HG03045 (cell line): ENCODE results near the gene PALB2.
A peak's percentile ranks its signal among the peaks of the same experiment; 100 is the strongest.
"Not testable (repeated sequence)": the region's sequence is repeated elsewhere in the genome, so short reads cannot be mapped to it uniquely, and the experiment has no call there.

Experiments
- ATAC-seq: cut with Tn5 transposase; IDR thresholded peaks from one replicate; pipeline ENCODE4 v1.9.1; 2021; ENCODE audit warnings: mild to moderate bottlenecking, moderate library complexity; ENCODE audit not compliant: unreplicated experiment

PALB2 gene

DNA sequence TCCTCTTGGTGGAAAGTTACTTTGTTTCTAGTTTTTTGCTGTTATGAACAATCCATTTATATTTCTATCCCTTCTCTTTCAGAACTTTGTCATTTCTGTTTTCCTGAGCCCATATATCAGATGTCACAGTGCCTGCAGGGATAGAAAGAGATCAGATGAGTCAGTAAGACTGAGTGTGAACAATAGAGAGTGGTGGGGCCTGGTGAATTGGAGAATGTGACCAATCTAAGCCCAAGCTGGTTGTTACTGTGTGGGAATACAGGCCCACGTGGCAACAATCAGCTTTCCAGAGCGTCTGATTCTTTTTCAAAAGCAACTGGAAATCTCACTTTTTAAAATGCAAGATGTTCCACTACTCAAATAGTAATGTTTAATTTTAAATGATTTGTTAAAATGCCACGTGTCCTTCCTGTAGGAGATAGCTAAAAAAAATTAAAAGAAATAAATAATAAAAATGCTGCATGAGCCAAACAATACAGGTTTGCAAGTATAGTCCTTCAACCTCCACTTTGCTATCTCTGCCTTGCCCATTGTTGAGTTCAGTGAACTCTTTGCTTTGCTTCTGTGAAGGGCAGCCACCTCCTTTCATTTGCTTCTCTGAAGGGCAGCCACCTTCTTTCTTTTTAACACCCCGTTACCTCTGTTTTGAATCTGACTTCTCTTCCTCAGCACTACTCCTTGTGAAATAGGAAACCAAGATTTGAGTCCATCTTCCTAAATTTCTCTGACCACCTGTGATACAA, 9.7 kb upstream of the PALB2 start:
- ATAC-seq, result no peak

DNA sequence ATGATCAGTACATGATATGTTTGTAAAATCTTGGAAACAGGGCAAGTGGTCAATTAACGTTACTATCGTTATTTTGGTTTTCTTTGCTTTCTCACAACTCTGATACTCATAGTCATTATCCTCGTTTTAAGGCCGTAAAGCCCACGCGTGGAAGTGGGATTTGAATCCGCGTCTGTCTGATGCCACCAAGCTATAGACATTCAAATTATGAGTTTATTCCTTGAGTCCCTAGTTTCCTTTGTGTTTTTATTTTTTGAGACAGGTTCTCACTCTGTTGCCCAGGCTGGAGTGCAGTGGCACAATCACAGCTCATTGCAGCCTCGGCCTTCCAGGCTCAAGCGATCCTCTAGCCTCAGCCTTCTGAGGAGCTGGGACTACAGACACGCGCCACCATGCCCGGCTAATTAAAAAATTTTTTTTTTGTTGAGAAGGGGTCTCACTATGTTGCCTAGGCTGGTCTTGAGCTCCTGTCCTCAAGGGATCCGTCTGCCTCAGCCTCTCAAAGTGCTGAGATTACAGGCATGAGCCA, 1.2 kb upstream of the PALB2 start:
- no peak for ATAC-seq

DNA sequence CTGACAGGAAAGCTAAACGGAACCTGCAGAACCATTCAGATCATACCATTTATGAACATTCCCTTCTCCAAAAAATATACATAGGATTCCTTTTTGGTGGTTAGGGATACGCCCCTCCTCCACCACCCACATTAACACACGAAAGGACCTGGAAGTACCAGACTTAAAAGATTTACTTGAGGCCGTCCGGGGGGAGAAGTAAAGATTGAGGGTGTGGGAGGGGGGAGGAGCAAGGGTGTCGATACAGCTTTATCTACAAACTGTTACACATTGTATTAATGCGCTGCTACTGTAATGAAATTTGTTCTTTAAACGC, 537 bp downstream of the PALB2 start:
- ATAC-seq, result no peak

DNA sequence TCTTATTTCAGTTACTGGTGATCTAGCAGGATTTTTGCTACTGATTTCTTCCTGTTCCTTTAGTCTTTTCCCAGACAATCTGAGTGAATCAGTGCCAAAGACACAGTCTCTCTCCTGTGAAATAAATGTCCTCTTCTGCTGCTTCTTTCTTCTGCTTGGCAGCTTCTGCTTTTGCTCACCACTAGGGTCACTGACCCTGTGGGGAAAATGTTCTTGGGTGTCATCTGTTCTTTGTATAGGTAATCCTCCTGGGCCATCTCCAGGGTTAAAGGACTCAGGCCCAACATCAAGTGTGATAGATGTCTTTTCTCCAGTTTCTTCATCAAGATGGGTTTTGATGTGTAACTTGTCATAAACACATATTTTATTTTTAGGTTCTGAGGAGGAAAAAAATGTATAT, 5.2 kb downstream of the PALB2 start:
- ATAC-seq, result no peak

- ATAC-seq, result no peak
Measured at GRCh38 chr16:23634461-23635036, 6.6 kb downstream of the PALB2 start.

DNA sequence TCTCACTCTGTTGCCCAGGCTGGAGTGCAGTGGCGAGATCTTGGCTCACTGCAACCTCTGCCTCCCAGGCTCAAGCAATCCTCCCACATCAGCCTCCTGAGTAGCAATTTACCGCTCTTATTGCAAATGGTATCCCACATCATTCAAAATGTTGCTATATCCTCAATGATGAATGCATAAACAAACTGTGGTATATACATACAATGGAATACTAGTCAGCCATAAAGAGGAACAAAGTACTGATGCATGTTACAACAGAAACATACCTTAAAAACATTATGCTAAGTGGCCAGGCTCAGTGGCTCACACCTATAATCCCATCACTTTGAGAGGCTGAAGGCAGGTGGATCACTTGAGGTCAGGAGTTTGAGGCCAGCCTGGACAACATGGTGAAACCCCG, 9.2 kb downstream of the PALB2 start:
- ATAC-seq, result not testable (repeated sequence)

GRCh38 chr16:23629516-23629915, 11.6 kb downstream of the PALB2 start:
- ATAC-seq, result no peak

- ATAC-seq, result no peak
Measured at GRCh38 chr16:23624092-23624491, 17.0 kb downstream of the PALB2 start.

DNA sequence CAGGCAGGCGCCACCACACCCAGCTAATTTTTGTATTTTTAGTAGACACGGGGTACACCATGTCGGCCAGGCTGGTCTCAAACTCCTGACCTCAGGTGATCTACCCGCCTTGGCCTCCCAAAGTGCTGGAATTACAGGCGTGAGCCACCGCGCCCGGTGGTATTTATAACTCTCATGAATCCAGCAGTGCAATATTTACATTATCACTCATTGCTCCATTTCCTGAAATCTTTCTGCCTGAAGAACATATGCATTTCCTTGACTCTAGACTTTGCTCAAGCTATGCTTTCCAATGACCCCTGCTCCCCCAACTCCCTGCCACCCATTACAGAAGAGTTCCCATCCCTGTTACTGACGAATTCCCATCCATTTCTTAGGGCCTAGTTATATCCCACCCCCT, 25.3 kb downstream of the PALB2 start:
- no peak for ATAC-seq

DNA sequence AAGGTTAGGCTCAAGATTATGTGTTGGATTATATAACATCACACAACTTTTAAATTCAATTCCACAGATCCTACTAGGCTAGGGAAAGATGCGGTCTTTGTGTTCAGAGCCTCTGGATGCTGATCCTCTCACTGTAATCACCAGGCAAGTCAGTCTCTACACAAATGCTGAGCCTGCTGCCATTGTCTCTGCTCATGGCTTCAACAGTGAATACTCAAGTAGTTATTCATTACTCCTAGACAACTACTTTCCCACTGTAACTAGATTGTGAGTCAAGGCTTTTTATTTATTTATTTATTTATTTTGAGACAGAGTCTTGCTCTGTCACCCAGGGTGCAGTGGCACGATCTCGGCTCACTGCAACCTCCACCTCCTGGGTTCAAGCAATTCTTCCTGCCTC, 29.2 kb downstream of the PALB2 start:
- ATAC-seq, result no peak

GRCh38 chr16:23610905-23611304, 30.2 kb downstream of the PALB2 start:
- ATAC-seq, result not testable (repeated sequence)

- ATAC-seq, result no peak
Measured at GRCh38 chr16:23609929-23610328, 31.2 kb downstream of the PALB2 start.

DNA sequence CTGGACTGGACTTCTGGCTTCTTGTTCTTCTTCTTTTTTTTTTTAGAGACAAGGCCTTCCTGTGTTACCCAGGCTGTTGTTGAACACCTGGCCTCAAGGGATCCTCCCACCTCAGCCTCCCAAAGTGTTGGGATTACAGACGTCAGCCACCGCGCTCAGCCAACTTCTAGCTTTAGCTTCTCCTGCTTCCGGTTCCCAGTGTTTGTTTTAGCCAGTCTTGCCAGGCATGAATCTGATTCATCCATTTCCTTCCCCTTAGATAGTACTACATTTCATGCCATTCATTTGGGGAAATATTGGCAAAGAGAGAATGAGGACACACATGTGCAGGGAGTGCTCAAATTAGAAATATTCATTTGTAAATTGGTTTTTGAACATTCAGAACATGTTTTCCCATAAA, 32.9 kb downstream of the PALB2 start:
- ATAC-seq, result no peak

GRCh38 chr16:23607726-23608125, 33.4 kb downstream of the PALB2 start:
- no peak for ATAC-seq

DNA sequence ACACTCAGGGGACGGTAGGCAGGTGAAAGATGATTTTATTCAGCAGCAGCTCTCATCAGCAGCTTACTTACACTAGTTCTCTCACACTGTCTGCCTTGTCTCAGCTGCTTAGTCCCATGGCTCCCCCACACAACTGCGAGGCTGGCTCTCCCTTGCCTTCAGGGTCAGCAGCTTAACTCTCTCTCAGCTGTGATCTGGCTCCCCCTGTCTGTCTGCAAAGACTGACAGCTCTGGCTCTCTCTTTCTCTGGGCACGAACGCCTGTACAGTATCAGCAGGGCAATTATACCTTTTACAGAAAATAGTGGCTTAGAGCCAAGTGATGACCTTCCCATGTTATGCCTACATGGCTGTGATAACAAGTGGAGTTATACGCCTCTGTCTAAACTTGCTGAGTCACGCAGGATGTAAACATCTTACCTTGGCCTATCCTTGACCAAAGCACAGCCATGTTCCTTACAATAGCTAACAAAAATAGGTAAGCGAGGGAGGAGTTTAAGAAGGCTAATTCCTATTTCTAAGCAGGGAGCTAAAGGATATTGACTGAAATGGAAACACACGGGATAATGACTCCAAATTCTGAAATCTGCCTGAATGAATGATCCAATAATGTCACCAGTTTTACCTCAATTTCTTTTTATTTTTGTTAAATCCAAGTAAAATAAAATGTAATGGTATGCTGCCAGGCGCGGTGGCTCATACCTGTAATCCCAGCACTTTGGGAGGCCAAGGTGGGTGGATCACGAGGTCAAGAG, 43.9 kb downstream of the PALB2 start:
- ATAC-seq, result no peak

- ATAC-seq, result peak; percentile 88
Measured at GRCh38 chr16:23595951-23596720, 45.0 kb downstream of the PALB2 start, which contains the start of gene NDUFAB1. Gene NDUFAB1 (minus strand): TSS chr16:23596316. CDS start chr16:23596290, 26 bp downstream.

DNA sequence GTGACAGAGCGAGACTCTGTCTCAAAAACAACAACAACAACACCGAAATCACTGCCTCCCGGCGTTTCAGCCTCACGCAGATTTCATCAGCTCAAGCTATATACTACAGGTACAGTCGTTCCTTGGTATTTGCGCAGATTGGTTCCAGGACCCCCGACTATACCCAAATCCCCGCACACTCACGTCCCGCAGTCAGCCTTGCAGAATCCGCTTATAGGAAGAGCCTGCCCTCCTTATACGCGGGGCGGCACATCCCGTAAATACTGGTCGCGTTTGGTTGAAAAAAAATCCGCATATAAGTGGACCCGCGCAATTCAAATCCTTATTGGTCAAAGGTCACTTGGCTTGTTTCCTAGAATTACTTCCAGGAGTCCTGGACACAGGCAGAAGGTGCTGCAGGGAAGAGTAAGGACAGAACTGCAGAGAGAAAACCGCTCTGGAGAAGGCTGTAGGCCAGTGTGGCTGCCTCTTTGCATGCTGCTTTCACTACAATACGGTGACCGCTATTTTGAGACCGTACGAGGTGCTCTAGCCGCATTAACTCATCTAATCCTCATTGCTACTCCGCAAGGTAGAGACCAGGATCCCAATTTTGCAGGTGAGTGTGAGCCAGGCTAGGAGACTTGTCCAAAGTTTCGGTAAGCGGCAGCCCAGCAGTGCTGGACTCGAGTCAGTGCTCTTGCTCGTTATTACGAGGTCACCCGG, 45.7 kb downstream of the PALB2 start:
- ATAC-seq, result no peak

DNA sequence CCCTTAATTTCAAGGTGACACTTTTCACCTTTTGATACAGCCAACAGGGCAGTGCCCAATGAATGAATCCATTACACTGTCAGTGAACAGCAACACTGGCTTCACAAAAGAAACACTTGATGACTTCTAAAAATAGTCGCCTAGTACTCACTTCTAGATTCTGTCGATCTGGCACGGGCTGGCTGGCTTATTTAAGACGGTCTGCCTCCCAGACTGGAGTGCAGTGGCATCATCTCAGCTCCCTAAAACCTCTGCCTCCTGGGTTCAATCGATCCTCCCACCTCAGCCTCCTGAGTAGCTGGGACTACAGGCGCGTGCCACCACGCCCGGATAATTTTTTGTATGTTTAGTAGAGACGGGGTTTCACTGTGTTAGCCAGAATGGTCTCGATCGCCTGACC, 46.9 kb downstream of the PALB2 start:
- no peak for ATAC-seq

DNA sequence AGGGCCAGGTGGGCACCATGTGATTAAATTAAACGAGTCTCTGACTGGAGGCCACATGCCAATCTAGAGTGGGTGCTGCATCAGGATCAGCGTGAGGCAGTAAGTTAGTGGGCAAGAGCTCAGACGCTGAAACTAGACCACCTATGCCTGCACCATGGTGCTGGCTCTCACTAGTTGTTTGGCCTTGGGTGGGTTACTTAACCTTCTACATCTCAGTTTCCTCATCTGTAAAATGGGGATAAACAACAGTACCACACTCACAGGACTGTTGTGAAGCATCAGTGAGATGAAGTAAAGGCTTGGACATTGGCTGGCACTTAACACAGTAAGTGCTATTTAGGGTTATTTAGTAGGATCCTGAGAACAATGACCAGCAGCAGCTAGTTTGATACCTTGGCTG, 50.9 kb downstream of the PALB2 start:
- ATAC-seq, result no peak

DNA sequence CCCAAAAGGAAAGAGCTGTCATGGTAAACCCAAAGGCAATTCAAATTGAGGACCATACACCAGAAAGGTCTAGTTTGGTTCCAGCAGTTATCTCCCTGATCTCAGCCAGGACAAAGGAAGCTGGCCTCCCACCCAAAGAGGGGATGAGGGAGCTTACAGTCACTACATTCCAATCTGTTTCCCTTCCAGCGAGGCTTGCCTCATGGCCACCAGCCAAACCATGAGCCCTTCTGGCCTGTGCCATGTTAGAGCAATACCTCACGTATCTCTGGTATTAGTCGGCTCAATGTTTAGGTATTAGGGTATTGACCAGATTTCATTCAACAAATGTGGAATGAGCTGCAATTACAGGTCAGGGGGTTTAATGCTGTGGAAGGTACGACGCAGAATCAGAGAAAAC, 53.4 kb downstream of the PALB2 start:
- ATAC-seq, result no peak
